HG03060 (cell line): ENCODE measurements around the gene ELAC2.
"Not testable (repeated sequence)": the region's sequence is repeated elsewhere in the genome, so short reads cannot be mapped to it uniquely, and the experiment has no call there.

ENCODE experiments used
- ATAC-seq: cut with Tn5 transposase; IDR thresholded peaks from one replicate; pipeline ENCODE4 v1.9.1; 2021; ENCODE audit warnings: low read depth, moderate number of reproducible peaks; ENCODE audit not compliant: unreplicated experiment

The ELAC2 gene

DNA sequence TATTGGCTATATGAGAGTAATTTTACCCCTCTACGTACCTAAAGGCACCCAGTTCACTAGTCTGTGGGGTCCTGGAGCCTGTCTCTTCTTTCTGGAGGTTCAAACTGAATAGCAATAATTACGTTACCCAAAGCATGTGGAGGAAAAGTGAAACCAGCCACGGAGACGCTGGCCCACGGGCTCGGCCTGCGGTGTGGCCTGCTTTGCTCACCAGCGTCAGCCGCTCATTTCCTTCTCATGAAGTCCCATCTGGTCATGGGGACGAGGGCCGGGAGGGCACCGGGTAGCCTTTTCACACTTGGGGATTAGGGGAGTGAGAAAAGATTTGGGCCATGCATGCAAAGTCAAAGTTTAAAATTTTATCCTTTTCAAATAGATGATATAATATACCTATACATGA is 26.9 kb downstream of the ELAC2 start:
- ATAC-seq: no peak

DNA sequence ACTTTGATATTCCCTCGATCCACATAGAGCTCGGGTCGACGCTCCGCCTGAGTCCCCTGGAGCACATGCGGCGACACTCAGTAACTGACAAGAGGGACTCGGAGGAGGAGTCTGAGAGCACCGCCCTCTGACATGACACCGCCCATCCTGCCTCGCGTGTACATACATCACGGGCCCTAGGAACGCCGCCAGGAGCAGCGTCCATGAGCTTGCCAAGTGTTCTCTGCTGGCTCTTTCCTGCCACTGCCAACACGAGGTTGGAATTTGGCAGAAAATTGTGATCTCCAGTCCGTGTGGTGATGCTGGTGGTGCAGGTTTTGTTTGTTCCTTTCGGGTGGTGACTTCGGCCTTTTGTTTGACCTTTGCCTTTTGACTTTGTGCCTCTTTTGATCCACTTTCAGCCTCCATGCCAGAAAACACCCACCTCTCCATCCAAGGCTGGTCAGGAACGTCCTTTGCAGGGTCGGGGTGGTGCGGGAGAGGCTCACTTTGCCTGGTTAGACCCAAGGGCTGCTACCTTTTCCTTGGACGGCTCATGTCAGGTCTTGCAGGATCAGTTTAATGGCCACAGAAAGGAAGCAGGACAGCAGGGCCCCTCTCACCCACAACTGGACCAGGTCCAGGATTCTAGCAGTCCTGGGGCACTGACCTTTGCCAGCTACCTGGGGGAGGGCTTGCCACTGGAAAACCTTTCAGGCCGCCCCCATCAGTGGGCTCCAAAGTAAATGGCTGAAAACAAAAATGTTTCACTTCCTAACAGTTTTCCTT is 27.6 kb downstream of the ELAC2 start:
- ATAC-seq: no peak

DNA sequence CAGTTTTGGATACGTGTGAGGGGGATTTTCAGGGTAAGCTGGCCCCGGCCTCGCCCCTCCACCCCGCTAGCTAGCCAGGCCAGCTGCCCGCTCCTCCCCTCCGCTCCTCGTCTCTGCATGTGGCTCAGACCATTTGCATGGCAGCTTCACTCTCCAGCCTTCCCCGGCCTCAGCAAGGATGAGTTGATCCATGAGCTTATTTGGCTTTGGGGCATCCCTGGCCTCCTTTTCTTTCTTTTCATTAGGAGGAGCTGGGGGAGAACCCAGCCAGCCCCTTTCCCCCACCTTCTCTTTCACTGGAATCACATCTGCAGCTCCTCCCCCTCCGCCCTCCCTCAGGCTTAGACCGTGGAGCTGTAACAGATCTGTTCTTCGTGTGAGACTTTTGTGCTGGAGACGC is 30.7 kb downstream of the ELAC2 start:
- ATAC-seq: no peak

DNA sequence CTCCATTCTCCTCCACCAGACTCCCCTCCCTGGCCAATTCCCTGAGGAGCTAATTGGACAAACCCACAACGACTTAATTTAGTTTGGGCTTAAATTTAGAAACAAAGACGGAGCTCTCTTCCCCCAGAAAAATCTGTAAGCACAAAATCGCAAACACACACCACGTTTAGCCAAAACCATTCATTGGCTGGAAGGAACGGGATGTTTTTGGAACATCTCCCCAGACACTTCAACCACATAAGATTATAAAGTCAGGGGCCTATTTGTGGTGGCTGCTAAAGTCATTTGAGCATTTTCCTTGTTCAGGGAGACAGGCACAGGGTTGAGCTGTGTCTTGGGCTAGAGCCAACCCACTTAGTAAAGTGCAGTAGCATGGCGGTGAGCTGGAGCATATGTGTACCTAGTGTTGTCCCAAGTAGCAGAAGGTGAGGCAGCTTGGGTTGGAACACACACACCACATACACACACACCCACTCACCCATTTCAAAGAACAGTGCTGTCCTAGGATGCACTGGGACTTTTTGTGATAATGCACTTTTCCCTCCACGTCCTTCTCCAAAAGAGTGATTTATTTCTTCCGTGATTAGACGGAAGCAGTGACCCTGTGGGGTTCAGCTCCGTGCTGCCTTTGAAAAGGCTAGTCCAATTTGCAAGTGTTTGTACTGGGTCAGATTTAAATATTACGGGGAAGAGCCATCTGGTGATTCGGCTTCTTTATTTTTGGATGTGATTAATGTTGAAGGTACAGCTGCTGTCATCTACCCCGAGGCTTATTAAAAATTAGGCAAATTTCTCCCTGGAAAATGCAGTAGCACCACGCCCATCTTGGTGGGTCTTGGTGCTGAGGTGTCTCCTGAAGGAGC is 32.2 kb downstream of the ELAC2 start:
- ATAC-seq: no peak

DNA sequence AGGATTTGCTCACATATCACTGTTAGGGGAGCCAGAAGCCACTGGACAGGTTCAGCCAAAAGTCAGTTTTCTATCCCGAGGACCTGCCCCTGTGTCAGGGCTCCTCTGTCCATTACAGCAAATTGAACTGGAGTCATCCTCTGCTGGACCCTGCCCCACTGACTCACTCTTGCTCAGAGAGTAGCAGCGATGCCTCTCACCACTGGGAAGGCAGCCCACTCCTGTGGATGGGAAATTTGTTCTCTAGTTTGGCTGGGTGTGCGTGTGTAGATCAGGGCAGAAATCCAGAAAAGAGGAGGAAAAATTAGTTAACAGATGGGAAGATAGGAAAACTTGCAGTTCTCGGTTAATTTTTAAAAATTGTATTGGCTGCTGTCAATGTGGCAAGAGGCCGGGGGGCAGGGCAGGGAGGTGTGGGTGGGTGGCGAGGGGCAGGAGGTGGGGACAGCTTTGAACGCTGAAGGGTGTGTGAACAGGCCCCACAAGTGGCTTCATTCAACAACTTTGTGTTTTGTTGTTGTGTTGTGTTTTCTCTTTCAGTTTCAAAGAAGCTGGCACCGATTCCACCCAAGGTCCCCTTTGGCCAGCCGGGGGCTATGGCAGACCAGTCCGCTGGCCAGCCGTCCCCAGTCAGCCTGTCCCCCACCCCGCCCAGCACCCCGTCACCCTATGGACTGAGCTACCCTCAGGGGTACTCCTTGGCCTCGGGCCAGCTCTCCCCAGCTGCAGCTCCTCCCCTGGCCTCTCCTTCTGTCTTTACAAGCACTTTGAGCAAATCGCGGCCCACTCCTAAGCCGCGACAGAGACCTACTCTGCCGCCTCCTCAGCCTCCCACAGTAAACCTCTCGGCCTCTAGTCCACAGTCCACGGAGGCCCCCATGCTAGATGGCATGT is 33.6 kb downstream of the ELAC2 start:
- ATAC-seq: no peak

DNA sequence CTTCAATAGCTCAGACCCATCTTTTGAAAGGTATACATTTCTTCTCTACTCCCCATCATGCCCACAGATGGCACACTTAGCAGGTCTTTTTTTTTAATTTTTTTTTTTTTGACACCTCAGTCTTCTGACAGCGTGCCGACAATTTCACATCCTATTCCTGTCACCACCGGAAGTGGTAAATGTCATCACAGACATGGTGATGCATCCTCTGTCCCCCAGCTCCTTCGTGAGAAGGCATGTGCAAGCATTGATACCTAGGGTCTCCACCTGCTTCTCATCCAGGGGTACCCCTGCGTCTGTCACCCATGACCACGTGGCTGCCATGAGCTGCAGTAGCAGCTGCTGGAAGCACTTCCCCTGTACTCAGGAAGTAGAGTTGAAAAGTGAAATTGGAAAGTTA is 35.6 kb downstream of the ELAC2 start:
- no peak for ATAC-seq

DNA sequence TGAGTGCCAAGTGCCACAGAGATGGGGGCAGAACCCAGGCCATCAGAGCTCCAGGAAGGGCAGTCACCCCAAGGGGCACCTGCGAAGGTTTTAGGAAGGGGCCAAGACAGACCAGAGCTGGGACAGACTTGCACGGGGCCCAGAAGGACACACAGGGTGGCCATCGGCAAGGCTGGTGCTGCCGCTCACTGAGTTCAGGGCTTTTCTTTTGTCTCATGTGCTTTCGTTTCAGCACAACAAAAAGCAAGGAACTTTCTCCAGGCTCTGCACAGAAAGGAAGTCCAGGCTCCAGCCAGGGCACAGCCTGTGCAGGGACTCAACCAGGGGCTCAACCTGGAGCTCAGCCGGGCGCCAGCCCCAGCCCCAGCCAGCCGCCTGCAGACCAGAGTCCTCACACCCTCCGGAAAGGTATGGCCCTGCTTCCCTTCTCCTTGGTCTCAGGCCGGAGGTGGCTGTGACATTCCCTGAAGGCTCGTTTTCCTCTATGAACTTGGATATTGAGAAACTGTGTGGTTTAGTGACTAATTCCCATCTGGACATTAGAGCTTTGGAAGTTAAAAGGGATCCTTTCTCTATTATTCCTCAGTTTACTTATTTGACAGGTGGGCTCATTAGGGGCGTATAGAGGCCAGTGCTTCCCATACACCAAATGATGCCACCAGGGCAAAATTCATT is 37.9 kb downstream of the ELAC2 start:
- no peak for ATAC-seq

DNA sequence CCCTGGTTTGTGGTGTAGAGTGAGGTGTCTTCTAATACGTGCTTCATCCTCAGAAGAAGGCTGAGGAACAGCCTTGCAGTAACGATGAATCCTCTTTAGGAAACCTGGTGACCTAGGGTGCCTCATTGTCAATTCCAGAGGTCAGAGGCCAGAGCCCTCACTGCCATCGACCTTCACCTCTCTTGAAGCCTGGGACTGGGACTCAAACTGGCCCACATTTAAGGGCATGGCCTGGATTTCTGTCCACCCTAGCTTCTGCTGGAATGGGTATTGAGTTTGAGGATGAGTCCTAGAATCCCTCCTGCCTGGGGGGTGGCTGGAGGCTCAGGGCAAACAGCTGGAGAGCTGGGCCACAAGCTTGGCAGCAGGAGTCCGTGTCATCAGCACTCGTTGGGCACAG is 38.6 kb downstream of the ELAC2 start:
- no peak for ATAC-seq

DNA sequence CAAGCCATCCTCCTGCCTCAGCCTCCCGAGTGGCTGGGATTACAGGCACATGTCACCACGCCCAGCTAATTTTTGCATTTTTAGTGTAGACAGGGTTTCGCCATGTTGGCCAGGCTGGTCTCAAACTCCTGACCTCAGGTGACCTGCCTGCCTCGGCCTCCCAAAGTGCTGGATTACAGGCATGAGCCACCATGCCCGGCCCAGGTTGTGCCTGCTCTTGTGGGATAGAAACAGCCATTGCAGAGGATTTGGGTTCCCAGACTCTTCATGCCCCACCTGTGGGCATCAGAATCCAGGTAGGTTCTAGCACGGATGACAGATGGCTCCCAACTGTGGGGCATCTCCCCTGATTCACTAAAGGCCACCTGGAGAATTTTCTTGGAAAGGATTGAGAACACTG is 39.0 kb downstream of the ELAC2 start:
- not testable (repeated sequence) for ATAC-seq

DNA sequence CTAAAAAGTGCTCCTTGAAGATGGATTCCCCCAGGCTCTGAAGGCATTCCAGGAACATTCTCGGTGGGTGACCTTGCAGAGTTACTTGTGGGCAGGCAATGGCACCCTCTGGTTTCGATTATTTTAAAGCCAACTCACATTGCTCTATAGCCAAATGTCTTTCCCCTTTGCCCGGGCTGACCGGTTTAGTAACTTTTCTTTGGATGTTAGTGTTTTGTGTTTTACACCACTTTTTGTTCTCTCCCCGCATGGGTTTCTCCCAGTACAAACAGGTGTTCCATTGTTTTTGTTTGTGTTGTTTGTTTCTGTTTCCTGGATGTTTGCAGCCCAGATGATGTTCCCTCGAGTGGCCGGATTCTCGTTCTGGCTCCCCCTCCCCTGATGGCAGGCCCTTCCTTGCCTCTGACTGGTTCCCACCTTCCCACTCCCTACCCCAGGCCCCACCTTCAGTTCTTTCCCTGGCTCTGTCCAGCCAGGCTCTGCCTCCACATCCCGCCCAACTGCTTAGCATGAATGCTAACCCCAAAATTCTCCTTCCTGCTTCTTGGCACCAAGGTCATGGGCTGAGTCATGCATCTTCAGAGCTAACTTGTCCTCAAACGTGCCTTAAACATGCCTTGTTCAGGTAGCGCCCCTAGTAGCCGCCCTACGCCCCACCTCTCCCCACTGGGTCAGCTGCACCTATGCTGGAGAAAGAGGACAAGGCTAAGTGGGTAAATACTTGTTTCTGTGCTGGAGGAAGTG is 40.6 kb downstream of the ELAC2 start:
- no peak for ATAC-seq

DNA sequence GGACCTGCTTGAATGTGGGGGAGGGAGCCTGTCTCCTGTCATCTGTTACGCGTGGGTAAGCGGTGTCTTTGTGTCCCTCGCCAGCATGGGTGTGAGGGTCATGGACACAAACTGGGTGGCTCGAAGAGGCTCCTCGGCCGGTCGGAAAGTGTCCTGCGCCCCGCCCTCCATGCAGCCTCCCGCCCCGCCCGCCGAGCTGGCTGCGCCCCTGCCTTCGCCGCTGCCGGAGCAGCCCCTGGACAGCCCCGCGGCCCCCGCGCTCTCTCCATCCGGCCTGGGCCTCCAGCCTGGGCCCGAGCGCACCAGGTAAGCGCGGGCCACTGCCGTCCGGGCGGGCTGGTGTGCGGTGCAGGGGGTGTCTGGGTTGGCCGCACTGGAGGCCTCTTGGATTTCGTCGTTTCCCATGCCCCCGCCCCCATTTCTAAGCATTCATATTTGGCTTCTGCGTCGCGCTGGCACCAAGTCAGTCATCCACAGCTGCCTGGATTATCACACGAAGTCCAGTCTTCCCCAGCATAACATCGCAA is 43.8 kb downstream of the ELAC2 start:
- ATAC-seq: no peak

DNA sequence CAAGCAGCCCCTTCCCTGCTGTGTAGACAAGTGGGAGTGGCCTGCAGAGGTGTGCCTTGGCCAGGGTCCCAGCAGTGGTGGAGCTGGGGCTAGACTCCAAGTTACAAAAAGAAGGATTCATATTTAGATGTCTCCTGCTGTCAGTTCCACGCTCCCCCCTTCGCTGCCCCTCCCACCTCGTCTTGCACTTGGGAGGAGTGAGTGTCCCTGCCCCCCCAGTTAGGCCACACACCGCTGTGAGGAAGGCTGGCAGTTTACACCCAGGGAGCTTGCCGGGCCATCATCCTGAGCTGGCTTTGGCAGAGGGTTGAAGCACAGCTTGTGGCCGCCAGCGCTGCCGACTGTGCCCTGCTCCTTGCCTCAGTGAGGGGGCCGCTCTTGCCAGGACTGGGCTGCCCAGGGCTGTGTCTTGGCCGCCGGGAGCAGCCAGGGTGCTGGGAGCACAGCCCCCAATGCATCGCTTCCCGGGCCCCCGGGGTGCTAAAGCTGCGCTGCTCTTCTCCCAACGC is 44.3 kb downstream of the ELAC2 start:
- ATAC-seq: no peak

DNA sequence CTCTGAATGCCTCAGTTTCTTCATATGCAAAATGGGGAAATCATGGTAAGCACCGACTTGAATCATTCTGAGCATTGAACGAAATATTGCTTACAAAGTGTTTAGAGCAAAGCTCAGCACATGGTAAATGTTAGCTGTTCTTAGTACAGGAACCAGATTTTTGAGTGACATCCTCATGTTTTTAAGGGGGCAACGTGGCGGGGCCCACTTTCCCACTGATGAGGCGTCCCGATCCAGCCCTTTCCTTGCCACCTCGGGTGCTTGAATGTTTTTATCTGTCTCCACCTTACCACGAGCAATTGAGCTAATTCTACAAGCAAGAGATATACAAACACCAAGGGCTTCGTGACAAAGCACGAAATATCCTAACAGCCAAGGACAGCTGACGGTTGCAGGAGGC is 49.9 kb downstream of the ELAC2 start:
- no peak for ATAC-seq

DNA sequence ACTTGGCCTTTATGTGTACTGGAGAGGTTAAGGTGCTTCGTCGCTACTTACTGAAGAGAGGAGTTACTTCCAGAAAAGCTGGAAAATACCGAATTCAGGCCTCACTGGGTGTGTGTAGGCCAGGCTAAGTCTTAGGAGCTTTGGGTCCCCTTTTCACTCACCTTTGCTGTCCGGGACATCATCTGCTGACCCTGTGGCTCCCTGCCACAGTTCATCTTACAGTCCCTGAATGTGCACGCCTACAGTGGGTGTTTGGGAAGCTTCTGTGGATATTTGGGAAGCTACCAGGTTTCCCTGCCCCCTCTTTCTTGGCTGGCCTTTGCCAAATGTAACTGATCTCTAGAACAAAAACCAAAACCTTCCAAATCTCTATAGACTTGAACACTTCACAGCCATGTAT is 51.4 kb downstream of the ELAC2 start:
- no peak for ATAC-seq

DNA sequence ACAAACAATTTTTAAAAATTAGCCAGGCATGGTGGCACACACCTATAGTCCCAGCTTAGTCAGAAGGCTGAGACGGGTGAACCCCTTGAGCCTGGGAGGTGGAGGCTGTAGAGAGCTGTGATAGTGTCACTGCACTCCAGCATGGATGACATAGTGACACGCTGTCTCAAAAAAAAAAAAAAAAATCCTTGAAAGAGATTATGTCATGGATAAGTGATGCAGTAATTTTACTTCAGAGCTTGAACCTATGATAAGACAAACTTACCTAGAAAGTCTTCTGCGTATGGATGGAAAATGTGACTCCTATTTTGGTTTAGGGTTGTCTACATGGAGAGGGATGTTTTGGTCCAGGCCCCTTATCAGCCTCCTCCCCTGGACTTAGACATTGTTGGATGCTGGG is 51.8 kb downstream of the ELAC2 start:
- ATAC-seq: no peak

DNA sequence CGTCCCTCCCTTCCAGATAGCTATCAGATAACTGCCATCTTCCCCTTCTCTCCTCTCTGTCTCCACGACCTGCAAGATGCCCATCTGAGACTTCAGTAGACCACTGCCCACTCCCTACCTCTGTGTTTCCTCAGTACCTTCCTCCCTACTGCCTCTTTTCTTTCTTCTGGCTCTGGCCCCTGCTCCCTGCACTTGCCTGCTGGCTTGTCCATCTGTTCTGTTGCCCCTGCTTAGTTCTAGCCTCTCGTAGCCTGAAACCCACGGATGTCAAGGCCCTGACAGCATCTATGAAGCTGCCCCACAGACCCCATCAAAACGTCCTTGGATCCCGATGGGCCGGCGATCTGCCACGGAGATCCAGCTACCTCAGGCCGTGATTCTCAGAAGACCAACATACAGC is 53.0 kb downstream of the ELAC2 start:
- ATAC-seq: no peak

DNA sequence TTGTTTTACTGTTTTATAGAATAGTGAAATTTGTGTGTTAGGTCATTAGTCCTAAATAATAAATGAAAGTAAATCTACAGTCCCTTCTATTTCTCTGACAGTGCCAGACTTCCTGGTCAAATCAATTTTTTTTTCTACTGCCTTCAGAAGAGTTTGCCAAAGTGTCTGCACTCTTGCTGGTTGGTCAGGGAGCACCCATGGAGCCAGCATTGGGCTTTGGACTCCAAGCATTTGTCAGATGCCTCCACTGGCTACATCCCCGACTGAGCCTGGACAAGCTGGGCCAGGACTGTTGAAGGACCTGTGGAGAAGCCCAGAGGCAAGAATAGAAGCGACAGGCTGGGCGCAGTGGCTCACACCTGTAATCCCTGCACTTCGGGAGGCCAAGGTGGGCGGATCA is 53.7 kb downstream of the ELAC2 start:
- ATAC-seq: no peak

DNA sequence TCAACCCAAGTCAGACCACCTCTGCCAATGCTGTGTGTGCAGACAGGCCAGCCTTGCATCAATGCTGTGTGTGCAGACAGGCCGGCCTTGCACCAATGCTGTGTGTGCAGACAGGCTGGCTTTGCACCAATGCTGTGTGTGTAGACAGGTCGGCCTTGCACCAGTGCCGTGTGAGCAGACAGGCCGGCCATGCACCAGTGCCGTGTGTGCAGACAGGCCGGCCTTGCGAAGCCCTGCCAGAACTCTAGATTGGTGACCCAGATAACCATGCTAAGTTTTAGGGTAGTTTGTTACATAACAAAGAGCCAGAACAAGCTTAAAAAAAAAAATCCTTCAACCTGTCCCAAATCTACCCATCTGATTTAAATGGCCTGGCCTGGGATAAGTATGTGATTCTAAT is 54.3 kb downstream of the ELAC2 start:
- no peak for ATAC-seq

DNA sequence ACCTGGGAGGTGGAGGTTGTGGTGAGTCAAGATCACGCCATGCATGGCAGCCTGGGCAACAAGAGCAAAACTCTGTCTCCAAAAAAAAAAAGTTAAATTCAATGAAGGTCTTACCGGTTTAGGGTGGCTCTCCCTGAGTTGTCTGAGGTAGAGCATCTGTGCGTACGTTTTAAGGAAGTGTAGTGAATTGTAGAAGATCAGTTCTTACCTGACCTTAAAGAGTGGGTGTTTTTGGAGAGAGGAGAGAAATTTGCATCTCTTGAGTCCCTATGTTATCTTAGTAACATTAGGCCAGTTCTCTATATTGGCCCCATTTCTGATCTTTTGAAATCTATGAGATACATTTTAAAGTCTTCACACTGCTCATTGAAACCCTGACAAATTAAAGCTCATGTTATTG is 56.2 kb downstream of the ELAC2 start:
- no peak for ATAC-seq
